GM12878 (cell line): ENCODE results near the gene CTSE. TPM values are rescaled to one million over a fixed set of nuclear protein-coding genes. Genes with fewer than 3 reads are reported as not detected.

ENCODE experiments used
- ATAC-seq: fragments of 200-7000 bp; cut with Tn5 transposase; 3 replicates; pipeline ENCODE4 v1.9.1; 2020; ENCODE audit warnings: mild to moderate bottlenecking, moderate library complexity
- BruUV-seq: library from RNA; stranded (reverse); fragments of 400-500 nt; replicated peaks from 2 replicates; lab custom pipeline; 2021; lab: Mats Ljungman, UMichigan
- CTCF ChIA-PET: fragments of 300-600 bp; sonication (Branson Sonifier 250); formaldehyde crosslinking; extraction: SDS; loops from one replicate; lab custom pipeline; 2021; ENCODE audit warnings: inconsistent platforms; lab: Yijun Ruan, JAX
- POLR2A ChIA-PET: fragments of 350-600 bp; formaldehyde crosslinking; extraction: SDS; loops from one replicate; lab custom pipeline; 2021; ENCODE audit warnings: inconsistent platforms; lab: Charles Lee
- RAD21 ChIA-PET: fragments of 300-600 bp; sonication (Branson Sonifier 250); formaldehyde crosslinking; loops from one replicate; lab custom pipeline; 2023; ENCODE audit warnings: antibody characterized with exemption; ENCODE audit not compliant: unreplicated experiment; lab: Charles Lee
- SMC1A ChIA-PET: fragments of 300-600 bp; sonication (Branson Sonifier 250); formaldehyde crosslinking; loops from one replicate; lab custom pipeline; 2023; ENCODE audit not compliant: unreplicated experiment, uncharacterized antibody; lab: Charles Lee
- DNase-seq: peaks from one replicate; pipeline ENCODE4 v3.0.0-alpha.2; 2011; ENCODE audit warnings: low read depth, low spot score
- FAIRE-seq: peaks from 3 replicates; lab custom pipeline; 2011; peaks lifted over from hg19 to GRCh38; lab: Jason Lieb, UNC
- H2AFZ ChIP-seq: 2 replicates; pipeline ENCODE4 v1.6.0; 2011; ENCODE audit warnings: low read depth, low read length, control low read depth; ENCODE audit not compliant: control insufficient read depth
- H3K27ac ChIP-seq: 2 replicates; pipeline ENCODE4 v1.5.1; 2011; ENCODE audit warnings: control low read depth; ENCODE audit not compliant: control insufficient read depth, insufficient read depth
- H3K27me3 ChIP-seq, 2 experiments: replicated peaks in 1 of 2; 2 replicates each; pipeline versions ENCODE4 v1.6.0 to v1.6.1; 2011; ENCODE audit warnings: low read length in 1 of 2; ENCODE audit not compliant: control insufficient read depth in 2 of 2, insufficient read depth in 2 of 2
- H3K36me3 ChIP-seq, 2 experiments: 2 replicates each; pipeline ENCODE4 v1.5.1; 2011; ENCODE audit warnings: low read length in 1 of 2; ENCODE audit not compliant: control insufficient read depth in 2 of 2, insufficient read depth in 2 of 2
- H3K4me1 ChIP-seq: 2 replicates; pipeline ENCODE4 v1.6.1; 2011; ENCODE audit warnings: mild to moderate bottlenecking, low read length, moderate library complexity, mixed read lengths; ENCODE audit not compliant: control insufficient read depth, insufficient read depth
- H3K4me2 ChIP-seq: 2 replicates; pipeline ENCODE4 v1.6.0; 2011; ENCODE audit warnings: control low read depth; ENCODE audit not compliant: control insufficient read depth, insufficient read depth
- H3K4me3 ChIP-seq: fragments of 200-600 bp; sonication (generic); 2 replicates; pipeline ENCODE4 v1.5.1; 2016
- H3K79me2 ChIP-seq: 2 replicates; pipeline ENCODE4 v1.6.0; 2011; ENCODE audit warnings: low read length; ENCODE audit not compliant: control insufficient read depth, insufficient read depth
- H3K9ac ChIP-seq: 2 replicates; pipeline ENCODE4 v1.8.0; 2011; ENCODE audit warnings: low read length, control low read depth, mixed read lengths; ENCODE audit not compliant: control insufficient read depth, insufficient read depth
- H3K9me3 ChIP-seq: replicated peaks from 3 replicates; pipeline ENCODE4 v1.5.1; 2011; ENCODE audit warnings: mild to moderate bottlenecking, low read length; ENCODE audit not compliant: control insufficient read depth, insufficient read depth
- H4K20me1 ChIP-seq: 2 replicates; pipeline ENCODE4 v1.6.0; 2011; ENCODE audit not compliant: control insufficient read depth, insufficient read depth
- CREM ChIP-seq: IDR thresholded peaks from 2 replicates; pipeline ENCODE4 v1.6.1; 2014; ENCODE audit warnings: antibody characterized with exemption, low read depth
- HDGF ChIP-seq: fragments of 450-650 bp; IDR thresholded peaks from 2 replicates; pipeline ENCODE4 v1.6.1; 2016; ENCODE audit warnings: antibody characterized with exemption
- NR2C2 ChIP-seq: IDR thresholded peaks from 2 replicates; pipeline ENCODE4 v1.6.1; 2011; ENCODE audit warnings: borderline replicate concordance, low read depth; ENCODE audit not compliant: control insufficient read depth, insufficient read length
- POU2F2 ChIP-seq: IDR thresholded peaks from 3 replicates; pipeline ENCODE4 v1.6.1; 2011; ENCODE audit warnings: low read depth, mild to moderate bottlenecking, low read length, borderline replicate concordance
- SMAD5 ChIP-seq: IDR thresholded peaks from 2 replicates; pipeline ENCODE4 v1.6.1; 2016; ENCODE audit warnings: antibody characterized with exemption, low read depth
- ZBTB11 ChIP-seq: fragments of 450-650 bp; formaldehyde crosslinking; IDR thresholded peaks from 2 replicates; pipeline ENCODE4 v1.5.0; 2022; ENCODE audit warnings: mild to moderate bottlenecking, missing genetic modification characterization
- WGBS: methylation state at CpG from one replicate; pipeline ENCODE4 v1.1.6; 2016; ENCODE audit warnings: low lambda C conversion rate; ENCODE audit not compliant: insufficient replicate concordance, insufficient coverage; ENCODE audit errors: missing lambda C conversion rate; 5-methylcytosine and 5-hydroxymethylcytosine counted together
- in situ Hi-C: fragments of 300-500 bp; cut with MboI; formaldehyde crosslinking; loops from 9 replicates; pipeline ENCODE4 v1.14.3; 2018; ENCODE audit warnings: mixed read lengths
- intact Hi-C: fragments of 100-400 bp; cut with micrococcal nuclease; formaldehyde crosslinking; loops from one replicate; pipeline ENCODE4 v1.14.2; 2022; ENCODE audit not compliant: unreplicated experiment
- polyA plus RNA-seq, 11 experiments: library from polyadenylated mRNA; depleted of rRNA in 4 of 11; unstranded in 6 of 11; stranded (reverse) in 5 of 11; fragments of >200 nt; fragmentation: Nextera tagmentation in 4 of 11; fragmentation: Illumina TruSeq in 1 of 11; extraction: Ambion mirVana in 4 of 11; extraction: Trizol in 1 of 11; gene quantifications; 1 replicate in 1 of 11; 2 replicates in 10 of 11; pipeline versions ENCODE4 v1.2.1 to v1.2.3, GENCODE V29; 2011 to 2016; ENCODE audit warnings: inconsistent platforms in 2 of 11, missing spikeins in 2 of 11, low read depth in 1 of 11
- total RNA-seq, 4 experiments: library from RNA; depleted of rRNA in 3 of 4; stranded (reverse); fragments of >200 nt in 3 of 4; fragmentation: Illumina TruSeq in 1 of 4; extraction: Trizol in 1 of 4; gene quantifications; 2 replicates each; pipeline versions ENCODE4 v1.2.1 to v1.2.3, GENCODE V29; 2013 to 2021

CTSE gene
- total and polyA plus RNA-seq, 10 of the 15 experiments (the other 5 are each of a cell fraction or from before 2014, with no cell fraction given), result 0.26 TPM; not detected in 9

- TF ChIP-seq ZBTB11 (CRISPR knock-in tag) (no peak), POU2F2 (no peak), SMAD5 (no peak)
These were observed 18.9 kb downstream of the CTSE start (continued) for GRCh38 chr1:206004826-206005225.

DNA sequence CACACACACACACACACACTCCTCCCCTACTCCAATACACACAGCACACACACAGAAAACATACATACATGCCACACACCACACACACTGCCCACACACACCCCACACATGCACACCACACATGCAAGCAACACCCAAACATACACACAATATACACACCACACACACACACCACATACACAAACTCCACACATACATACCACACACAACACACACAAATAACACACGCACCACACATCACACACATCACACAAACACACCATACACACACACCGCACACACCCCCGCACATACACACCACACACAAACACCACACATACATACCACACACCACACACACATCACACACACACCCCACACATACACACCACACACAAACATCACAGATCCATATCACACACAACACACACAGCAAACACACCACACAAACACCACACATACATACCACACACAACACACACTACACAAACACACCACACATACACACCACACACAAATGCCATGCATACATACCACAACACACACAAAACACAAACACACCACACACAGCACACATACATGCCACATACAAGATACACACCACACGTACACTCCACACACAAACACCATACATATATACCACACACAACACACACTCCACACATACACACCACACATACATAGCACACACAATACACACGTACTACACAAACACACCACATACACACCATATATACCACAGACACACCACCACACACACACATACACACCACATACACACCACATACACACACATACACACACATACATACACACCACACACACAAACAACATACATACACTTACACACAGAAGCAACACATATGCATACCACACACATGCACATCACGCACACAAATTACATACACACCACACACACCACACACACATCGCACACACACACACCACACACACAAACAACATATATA, 19.6 kb downstream of the CTSE start:
- Histone ChIP-seq H3K4me3 (no peak overlapping the region), H3K36me3 (no peaks in the 10 kb centered on the region), H3K27me3 (0 out of 4 replicates have a peak, but pooled peaks cover 0 to 3% of the 10 kb centered on the region in 2 experiments), H4K20me1 (no peaks in the 10 kb centered on the region), H3K27ac (no peak overlapping the region), H3K4me1 (peaks cover 12% of the 10 kb centered on the region), H3K4me2 (no peak overlapping the region), H3K9me3 (no peaks in the 10 kb centered on the region)
- intact Hi-C loops, result no loop called here
- no TSS peak for BruUV-seq
- FAIRE-seq (no peak), ATAC-seq (no peak)
- 68% methylated on average over 7 of the region's 7 CpGs for WGBS
- in situ Hi-C loops, result no loop called here
- ChIA-PET CTCF (no interaction called here), SMC1A (no interaction called here)
- TF ChIP-seq NR2C2, result peak; percentile 23
- TF ChIP-seq CREM, result no peak
- peak; percentile 44; the same call in 1 of the 2 replicates for TF ChIP-seq HDGF
- TF ChIP-seq, all 136 proteins: peak for 2
- DNase-seq, result no peak
- Histone ChIP-seq H2AFZ (no peak overlapping the region), H3K79me2 (no peaks in the 10 kb centered on the region), H3K9ac (no peak overlapping the region)
- ChIA-PET RAD21 (no interaction called here), POLR2A (no interaction called here)
